ENCODE results near the gene AURKA. TPM values are rescaled to one million over a fixed set of nuclear protein-coding genes. Genes with fewer than 3 reads are reported as not detected.
A peak's percentile ranks its signal among the peaks of the same experiment; 100 is the strongest.
"Not testable (repeated sequence)": the region's sequence is repeated elsewhere in the genome, so short reads cannot be mapped to it uniquely, and the experiment has no call there.

The AURKA gene
- polyA plus RNA-seq, 1 donor (not counting 4 experiments of a cell fraction or from before 2014, with no cell fraction given), result 36.1 TPM

- Histone ChIP-seq H4K20me1 (ENCODE audit: control insufficient read depth, extremely low read depth, insufficient read depth, low read length) (no peaks in the 10 kb centered on the region), H3K9me3 (ENCODE audit: control insufficient read depth, low read depth, low read length) (no peaks in the 10 kb centered on the region), H3K27ac (ENCODE audit: control insufficient read depth, insufficient read depth, low read length) (peak overlapping the region; percentile 88), H3K9ac (ENCODE audit: control insufficient read depth, extremely low read depth, insufficient read depth, low read length) (peak overlapping the region; percentile 91), H3K9me1 (ENCODE audit: control insufficient read depth, extremely low read depth, insufficient read depth, low read length) (no peaks in the 10 kb centered on the region), H3K36me3 (ENCODE audit: control insufficient read depth in 2 of 2, extremely low read depth in 1 of 2, insufficient read depth in 2 of 2, low read length in 2 of 2) (peaks cover 3 to 19% of the 10 kb centered on the region in 2 experiments), H3K27me3 (ENCODE audit: control insufficient read depth, extremely low read depth, insufficient read depth, low read length) (no peaks in the 10 kb centered on the region), H3K79me2 (ENCODE audit: control insufficient read depth, insufficient read depth, low read length) (peaks cover 72% of the 10 kb centered on the region), H3K4me3 (ENCODE audit: control insufficient read depth in 2 of 3, extremely low read depth in 1 of 3, insufficient read depth in 2 of 3, low read depth in 1 of 3, low read length in 3 of 3) (peak overlapping the region; percentile 70 to 92 (median 90)), H2AFZ (ENCODE audit: control insufficient read depth, low read length) (peak overlapping the region; percentile 98), H3K4me2 (ENCODE audit: control insufficient read depth, extremely low read depth, insufficient read depth, low read depth, low read length) (peak overlapping the region; percentile 95), H3K4me1 (ENCODE audit: control insufficient read depth, extremely low read depth, insufficient read depth, low read length) (peaks cover 13% of the 10 kb centered on the region)
- DNase-seq (ENCODE audit: low read depth, low spot score) (no peak), FAIRE-seq (no peak)
- dilution Hi-C loops (cut with MboI; ENCODE audit: extremely low pct_ligation_motif_present, low sequenced_read_pairs), result no loop called here
- TF ChIP-seq EZH2 (IDR thresholded peaks at IDR 0.05; ENCODE audit: low read length) (no peak), CTCF (optimal IDR thresholded peaks at IDR 0.05 in 1 of 3, IDR thresholded peaks at IDR 0.05 in 1 of 3, conservative IDR thresholded peaks at IDR 0.05 in 1 of 3; ENCODE audit: extremely low read depth in 1 of 3, insufficient read depth in 2 of 3, low read length in 3 of 3) (no peak)
Measured at GRCh38 chr20:56391596-56392131, 351 bp downstream of the AURKA start.

- Histone ChIP-seq H3K9me1 (ENCODE audit: control insufficient read depth, extremely low read depth, insufficient read depth, low read length) (no peaks in the 10 kb centered on the region), H3K36me3 (ENCODE audit: control insufficient read depth in 2 of 2, extremely low read depth in 1 of 2, insufficient read depth in 2 of 2, low read length in 2 of 2) (peaks cover 3 to 17% of the 10 kb centered on the region in 2 experiments), H4K20me1 (ENCODE audit: control insufficient read depth, extremely low read depth, insufficient read depth, low read length) (no peaks in the 10 kb centered on the region), H2AFZ (ENCODE audit: control insufficient read depth, low read length) (peak overlapping the region; percentile 98), H3K9me3 (ENCODE audit: control insufficient read depth, low read depth, low read length) (no peaks in the 10 kb centered on the region), H3K4me2 (ENCODE audit: control insufficient read depth, extremely low read depth, insufficient read depth, low read depth, low read length) (peak overlapping the region; percentile 95), H3K79me2 (ENCODE audit: control insufficient read depth, insufficient read depth, low read length) (peaks cover 73% of the 10 kb centered on the region), H3K27ac (ENCODE audit: control insufficient read depth, insufficient read depth, low read length) (peak overlapping the region; percentile 53), H3K4me1 (ENCODE audit: control insufficient read depth, extremely low read depth, insufficient read depth, low read length) (peaks cover 13% of the 10 kb centered on the region), H3K9ac (ENCODE audit: control insufficient read depth, extremely low read depth, insufficient read depth, low read length) (peak overlapping the region; percentile 91), H3K4me3 (ENCODE audit: control insufficient read depth in 2 of 3, extremely low read depth in 1 of 3, insufficient read depth in 2 of 3, low read depth in 1 of 3, low read length in 3 of 3) (peak overlapping the region; percentile 70 to 92 (median 90)), H3K27me3 (ENCODE audit: control insufficient read depth, extremely low read depth, insufficient read depth, low read length) (no peaks in the 10 kb centered on the region)
- TF ChIP-seq CTCF (optimal IDR thresholded peaks at IDR 0.05 in 1 of 3, IDR thresholded peaks at IDR 0.05 in 1 of 3, conservative IDR thresholded peaks at IDR 0.05 in 1 of 3; ENCODE audit: extremely low read depth in 1 of 3, insufficient read depth in 2 of 3, low read length in 3 of 3), result no peak
- no peak for TF ChIP-seq EZH2 (IDR thresholded peaks at IDR 0.05; ENCODE audit: low read length)
- FAIRE-seq, result no peak
- DNase-seq (ENCODE audit: low read depth, low spot score), result no peak
- dilution Hi-C loops (cut with MboI; ENCODE audit: extremely low pct_ligation_motif_present, low sequenced_read_pairs), result no loop called here
Measured at GRCh38 chr20:56391037-56391436, 978 bp downstream of the AURKA start.

- H3K9me3 ChIP-seq (ENCODE audit: control insufficient read depth, low read depth, low read length); H3K9me1 ChIP-seq (ENCODE audit: control insufficient read depth, extremely low read depth, insufficient read depth, low read length); dilution Hi-C loops (cut with MboI; ENCODE audit: extremely low pct_ligation_motif_present, low sequenced_read_pairs); DNase-seq (ENCODE audit: low read depth, low spot score); H2AFZ ChIP-seq (ENCODE audit: control insufficient read depth, low read length); H4K20me1 ChIP-seq (ENCODE audit: control insufficient read depth, extremely low read depth, insufficient read depth, low read length); FAIRE-seq; H3K9ac ChIP-seq (ENCODE audit: control insufficient read depth, extremely low read depth, insufficient read depth, low read length); H3K27me3 ChIP-seq (ENCODE audit: control insufficient read depth, extremely low read depth, insufficient read depth, low read length); H3K27ac ChIP-seq (ENCODE audit: control insufficient read depth, insufficient read depth, low read length): not testable (repeated sequence)
- H3K4me1 ChIP-seq (ENCODE audit: control insufficient read depth, extremely low read depth, insufficient read depth, low read length), result peaks cover 13% of the 10 kb centered on the region
- peak overlapping the region; percentile 95 for H3K4me2 ChIP-seq (ENCODE audit: control insufficient read depth, extremely low read depth, insufficient read depth, low read depth, low read length)
- H3K36me3 ChIP-seq (ENCODE audit: control insufficient read depth in 2 of 2, extremely low read depth in 1 of 2, insufficient read depth in 2 of 2, low read length in 2 of 2), result peaks cover 2 to 10% of the 10 kb centered on the region in 2 experiments
- peak overlapping the region in 1 of 3 experiments; percentile 92 for H3K4me3 ChIP-seq (ENCODE audit: control insufficient read depth in 2 of 3, extremely low read depth in 1 of 3, insufficient read depth in 2 of 3, low read depth in 1 of 3, low read length in 3 of 3)
- peaks cover 72% of the 10 kb centered on the region for H3K79me2 ChIP-seq (ENCODE audit: control insufficient read depth, insufficient read depth, low read length)
Measured at GRCh38 chr20:56390396-56390795, 1.6 kb downstream of the AURKA start.
